PC-3 (cell line): ENCODE data around the gene CEP131.

Source experiments
- EZH2 ChIP-seq: fragments of 300-600 bp; sonication (generic); IDR thresholded peaks from one replicate; pipeline ENCODE4 v1.6.1; 2017; ENCODE audit warnings: antibody characterized with exemption, mild to moderate bottlenecking, low read length; ENCODE audit not compliant: unreplicated experiment
- EZH2phosphoT487 ChIP-seq: fragments of 300-600 bp; sonication (generic); IDR thresholded peaks from 2 replicates; pipeline ENCODE4 v1.6.1; 2018; ENCODE audit warnings: mild to moderate bottlenecking, antibody characterized with exemption, low read length, borderline replicate concordance
- TF ChIP-seq, protein P1 (sequence below): fragments of 300-600 bp; sonication (generic); conservative IDR thresholded peaks from 2 replicates; pipeline ENCODE4 v1.5.1; 2017; ENCODE audit warnings: antibody characterized with exemption, low read depth, mild to moderate bottlenecking, low read length

DNA sequence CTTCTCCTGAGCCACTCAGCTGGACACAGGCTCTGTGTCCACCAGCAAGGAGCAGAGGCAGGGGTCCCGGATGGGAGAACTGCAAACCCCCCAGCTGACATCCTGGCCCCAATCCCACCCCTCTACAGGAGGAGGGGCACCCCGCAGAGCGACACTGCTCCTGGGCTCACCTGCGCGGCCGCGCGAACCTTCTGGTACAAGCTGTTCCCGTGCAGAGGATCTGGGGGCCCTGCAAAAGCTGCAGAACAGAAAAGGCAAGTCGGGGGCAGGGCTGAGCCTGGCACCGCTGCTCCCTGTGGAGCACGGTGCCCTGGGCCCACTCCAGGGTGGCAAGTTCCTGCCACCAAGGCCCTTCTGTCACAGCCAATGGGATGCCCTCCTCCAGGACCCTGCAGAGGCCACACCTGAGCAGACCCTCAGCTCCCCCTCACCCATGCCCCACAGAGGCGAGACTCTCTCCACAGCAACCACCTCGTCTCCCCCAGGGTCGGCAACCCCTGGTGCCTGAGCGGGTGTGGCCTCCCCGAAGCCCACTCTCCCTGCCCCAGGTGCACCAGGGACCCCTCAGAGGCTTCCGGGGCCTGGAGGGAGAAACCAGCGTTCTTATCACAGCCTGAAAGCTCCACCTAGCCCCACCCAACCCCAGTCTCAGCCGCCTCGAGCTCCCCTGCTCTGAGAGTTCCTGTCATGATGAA, 11.2 kb upstream of the CEP131 start:
- TF ChIP-seq, protein P1, sequence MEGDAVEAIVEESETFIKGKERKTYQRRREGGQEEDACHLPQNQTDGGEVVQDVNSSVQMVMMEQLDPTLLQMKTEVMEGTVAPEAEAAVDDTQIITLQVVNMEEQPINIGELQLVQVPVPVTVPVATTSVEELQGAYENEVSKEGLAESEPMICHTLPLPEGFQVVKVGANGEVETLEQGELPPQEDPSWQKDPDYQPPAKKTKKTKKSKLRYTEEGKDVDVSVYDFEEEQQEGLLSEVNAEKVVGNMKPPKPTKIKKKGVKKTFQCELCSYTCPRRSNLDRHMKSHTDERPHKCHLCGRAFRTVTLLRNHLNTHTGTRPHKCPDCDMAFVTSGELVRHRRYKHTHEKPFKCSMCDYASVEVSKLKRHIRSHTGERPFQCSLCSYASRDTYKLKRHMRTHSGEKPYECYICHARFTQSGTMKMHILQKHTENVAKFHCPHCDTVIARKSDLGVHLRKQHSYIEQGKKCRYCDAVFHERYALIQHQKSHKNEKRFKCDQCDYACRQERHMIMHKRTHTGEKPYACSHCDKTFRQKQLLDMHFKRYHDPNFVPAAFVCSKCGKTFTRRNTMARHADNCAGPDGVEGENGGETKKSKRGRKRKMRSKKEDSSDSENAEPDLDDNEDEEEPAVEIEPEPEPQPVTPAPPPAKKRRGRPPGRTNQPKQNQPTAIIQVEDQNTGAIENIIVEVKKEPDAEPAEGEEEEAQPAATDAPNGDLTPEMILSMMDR = no peak
- TF ChIP-seq EZH2phosphoT487 = no peak
- no peak for TF ChIP-seq EZH2
